GM12878 (cell line): Measurements from ENCODE around the gene SFSWAP. TPM values are rescaled to one million over a fixed set of nuclear protein-coding genes. Genes with fewer than 3 reads are reported as not detected.

Experiments
- ATAC-seq: fragments of 200-7000 bp; cut with Tn5 transposase; 3 replicates; pipeline ENCODE4 v1.9.1; 2020; ENCODE audit warnings: mild to moderate bottlenecking, moderate library complexity
- BruUV-seq: library from RNA; stranded (reverse); fragments of 400-500 nt; replicated peaks from 2 replicates; lab custom pipeline; 2021; lab: Mats Ljungman, UMichigan
- CTCF ChIA-PET: fragments of 300-600 bp; sonication (Branson Sonifier 250); formaldehyde crosslinking; extraction: SDS; loops from one replicate; lab custom pipeline; 2021; ENCODE audit warnings: inconsistent platforms; lab: Yijun Ruan, JAX
- POLR2A ChIA-PET: fragments of 350-600 bp; formaldehyde crosslinking; extraction: SDS; loops from one replicate; lab custom pipeline; 2021; ENCODE audit warnings: inconsistent platforms; lab: Charles Lee
- RAD21 ChIA-PET: fragments of 300-600 bp; sonication (Branson Sonifier 250); formaldehyde crosslinking; loops from one replicate; lab custom pipeline; 2023; ENCODE audit warnings: antibody characterized with exemption; ENCODE audit not compliant: unreplicated experiment; lab: Charles Lee
- SMC1A ChIA-PET: fragments of 300-600 bp; sonication (Branson Sonifier 250); formaldehyde crosslinking; loops from one replicate; lab custom pipeline; 2023; ENCODE audit not compliant: unreplicated experiment, uncharacterized antibody; lab: Charles Lee
- DNase-seq: peaks from one replicate; pipeline ENCODE4 v3.0.0-alpha.2; 2011; ENCODE audit warnings: low read depth, low spot score
- FAIRE-seq: peaks from 3 replicates; lab custom pipeline; 2011; peaks lifted over from hg19 to GRCh38; lab: Jason Lieb, UNC
- H2AFZ ChIP-seq: 2 replicates; pipeline ENCODE4 v1.6.0; 2011; ENCODE audit warnings: low read depth, low read length, control low read depth; ENCODE audit not compliant: control insufficient read depth
- H3K27ac ChIP-seq: 2 replicates; pipeline ENCODE4 v1.5.1; 2011; ENCODE audit warnings: control low read depth; ENCODE audit not compliant: control insufficient read depth, insufficient read depth
- H3K27me3 ChIP-seq, 2 experiments: replicated peaks in 1 of 2; 2 replicates each; pipeline versions ENCODE4 v1.6.0 to v1.6.1; 2011; ENCODE audit warnings: low read length in 1 of 2; ENCODE audit not compliant: control insufficient read depth in 2 of 2, insufficient read depth in 2 of 2
- H3K36me3 ChIP-seq, 2 experiments: 2 replicates each; pipeline ENCODE4 v1.5.1; 2011; ENCODE audit warnings: low read length in 1 of 2; ENCODE audit not compliant: control insufficient read depth in 2 of 2, insufficient read depth in 2 of 2
- H3K4me1 ChIP-seq: 2 replicates; pipeline ENCODE4 v1.6.1; 2011; ENCODE audit warnings: mild to moderate bottlenecking, low read length, moderate library complexity, mixed read lengths; ENCODE audit not compliant: control insufficient read depth, insufficient read depth
- H3K4me2 ChIP-seq: 2 replicates; pipeline ENCODE4 v1.6.0; 2011; ENCODE audit warnings: control low read depth; ENCODE audit not compliant: control insufficient read depth, insufficient read depth
- H3K4me3 ChIP-seq: fragments of 200-600 bp; sonication (generic); 2 replicates; pipeline ENCODE4 v1.5.1; 2016
- H3K79me2 ChIP-seq: 2 replicates; pipeline ENCODE4 v1.6.0; 2011; ENCODE audit warnings: low read length; ENCODE audit not compliant: control insufficient read depth, insufficient read depth
- H3K9ac ChIP-seq: 2 replicates; pipeline ENCODE4 v1.8.0; 2011; ENCODE audit warnings: low read length, control low read depth, mixed read lengths; ENCODE audit not compliant: control insufficient read depth, insufficient read depth
- H3K9me3 ChIP-seq: replicated peaks from 3 replicates; pipeline ENCODE4 v1.5.1; 2011; ENCODE audit warnings: mild to moderate bottlenecking, low read length; ENCODE audit not compliant: control insufficient read depth, insufficient read depth
- H4K20me1 ChIP-seq: 2 replicates; pipeline ENCODE4 v1.6.0; 2011; ENCODE audit not compliant: control insufficient read depth, insufficient read depth
- BCL11A ChIP-seq: IDR thresholded peaks from 2 replicates; pipeline ENCODE4 v1.6.1; 2011; ENCODE audit warnings: low read depth, low read length
- BRCA1 ChIP-seq: IDR thresholded peaks from 2 replicates; pipeline ENCODE4 v1.6.1; 2011; ENCODE audit warnings: low read depth, low read length, improper control_type of control experiment
- CBX5 ChIP-seq: sonication (generic); IDR thresholded peaks from 2 replicates; pipeline ENCODE4 v1.6.1; 2016; ENCODE audit warnings: low read depth, moderate library complexity, mild to moderate bottlenecking, inconsistent platforms
- EED ChIP-seq: sonication (generic); IDR thresholded peaks from 2 replicates; pipeline ENCODE4 v1.6.1; 2016; ENCODE audit warnings: antibody characterized with exemption, low read depth
- FOXK2 ChIP-seq: fragments of 450-650 bp; IDR thresholded peaks from 2 replicates; pipeline ENCODE4 v1.6.1; 2017; ENCODE audit warnings: mild to moderate bottlenecking, moderate library complexity
- GATAD2B ChIP-seq: fragments of 450-650 bp; conservative IDR thresholded peaks from 2 replicates; pipeline ENCODE4 v1.6.1; 2017; ENCODE audit warnings: low read depth, mild to moderate bottlenecking, moderate library complexity
- HDGF ChIP-seq: fragments of 450-650 bp; IDR thresholded peaks from 2 replicates; pipeline ENCODE4 v1.6.1; 2016; ENCODE audit warnings: antibody characterized with exemption
- KAT2A ChIP-seq: conservative IDR thresholded peaks from 2 replicates; pipeline ENCODE4 v1.6.1; 2011; ENCODE audit warnings: low read depth, low read length; ENCODE audit not compliant: control insufficient read depth
- NBN ChIP-seq: fragments of 450-650 bp; IDR thresholded peaks from 2 replicates; pipeline ENCODE4 v1.6.1; 2016
- WGBS: methylation state at CpG from one replicate; pipeline ENCODE4 v1.1.6; 2016; ENCODE audit warnings: low lambda C conversion rate; ENCODE audit not compliant: insufficient replicate concordance, insufficient coverage; ENCODE audit errors: missing lambda C conversion rate; 5-methylcytosine and 5-hydroxymethylcytosine counted together
- in situ Hi-C: fragments of 300-500 bp; cut with MboI; formaldehyde crosslinking; loops from 9 replicates; pipeline ENCODE4 v1.14.3; 2018; ENCODE audit warnings: mixed read lengths
- intact Hi-C: fragments of 100-400 bp; cut with micrococcal nuclease; formaldehyde crosslinking; loops from one replicate; pipeline ENCODE4 v1.14.2; 2022; ENCODE audit not compliant: unreplicated experiment
- polyA plus RNA-seq, 11 experiments: library from polyadenylated mRNA; depleted of rRNA in 4 of 11; unstranded in 6 of 11; stranded (reverse) in 5 of 11; fragments of >200 nt; fragmentation: Nextera tagmentation in 4 of 11; fragmentation: Illumina TruSeq in 1 of 11; extraction: Ambion mirVana in 4 of 11; extraction: Trizol in 1 of 11; gene quantifications; 1 replicate in 1 of 11; 2 replicates in 10 of 11; pipeline versions ENCODE4 v1.2.1 to v1.2.3, GENCODE V29; 2011 to 2016; ENCODE audit warnings: inconsistent platforms in 2 of 11, missing spikeins in 2 of 11, low read depth in 1 of 11
- total RNA-seq, 4 experiments: library from RNA; depleted of rRNA in 3 of 4; stranded (reverse); fragments of >200 nt in 3 of 4; fragmentation: Illumina TruSeq in 1 of 4; extraction: Trizol in 1 of 4; gene quantifications; 2 replicates each; pipeline versions ENCODE4 v1.2.1 to v1.2.3, GENCODE V29; 2013 to 2021
- TF ChIP-seq, protein P1 (sequence below): IDR thresholded peaks from 2 replicates; pipeline ENCODE4 v1.6.1; 2012; ENCODE audit warnings: low read depth, low read length, improper control_type of control experiment
- TF ChIP-seq, protein P2 (sequence below): fragments of 150-350 bp; IDR thresholded peaks from 2 replicates; pipeline ENCODE4 v1.6.1; 2014; ENCODE audit warnings: mild to moderate bottlenecking, low read depth, low read length
- TF ChIP-seq, protein P3 (sequence below): fragments of 450-650 bp; IDR thresholded peaks from 2 replicates; pipeline ENCODE4 v1.6.1; 2017; ENCODE audit warnings: low read depth, mild to moderate bottlenecking, moderate library complexity

Gene SFSWAP
- total and polyA plus RNA-seq, 10 of the 15 experiments (the other 5 are each of a cell fraction or from before 2014, with no cell fraction given) = 1.8 to 48.6 (median 25.0) TPM

DNA sequence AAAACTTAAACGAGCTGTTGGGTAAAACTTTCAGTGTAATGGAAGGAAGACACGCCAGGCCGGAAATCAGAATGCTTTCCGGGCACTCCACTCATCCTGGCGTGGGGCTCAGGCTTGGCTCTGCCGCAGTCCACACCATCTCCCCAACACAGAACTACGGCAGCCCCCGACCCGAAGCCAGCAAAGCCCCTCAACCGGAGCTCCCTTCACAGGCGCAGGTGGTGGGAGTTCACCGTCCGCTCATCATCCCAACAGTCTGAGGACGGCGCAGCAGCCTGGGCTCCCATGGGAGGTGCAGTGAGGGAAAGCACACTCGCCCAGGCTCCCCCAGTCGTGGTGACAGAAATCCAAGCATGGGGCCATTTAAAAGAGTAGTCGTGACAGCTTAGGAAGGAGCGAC lies 106.4 kb downstream of the SFSWAP start:
- Histone ChIP-seq H3K27ac (no peak overlapping the region), H3K4me1 (no peaks in the 10 kb centered on the region), H4K20me1 (no peaks in the 10 kb centered on the region), H3K9ac (no peak overlapping the region), H2AFZ (no peak overlapping the region), H3K9me3 (no peaks in the 10 kb centered on the region; the same call in 2 of the 3 replicates), H3K4me2 (no peak overlapping the region), H3K27me3 (no peaks in the 10 kb centered on the region), H3K4me3 (no peak overlapping the region), H3K36me3 (no peaks in the 10 kb centered on the region), H3K79me2 (no peaks in the 10 kb centered on the region)
- CTCF ChIA-PET = no interaction called here
- in situ Hi-C loops = no loop called here
- ATAC-seq (no peak), FAIRE-seq (no peak), DNase-seq (no peak)
- no TSS peak for BruUV-seq
- POLR2A ChIA-PET = no interaction called here
- SMC1A ChIA-PET = no interaction called here
- RAD21 ChIA-PET = no interaction called here
- WGBS = 84% methylated on average over 18 of the region's 19 CpGs
- intact Hi-C loops = no loop called here
- TF ChIP-seq KAT2A = no peak
- TF ChIP-seq, protein P1, sequence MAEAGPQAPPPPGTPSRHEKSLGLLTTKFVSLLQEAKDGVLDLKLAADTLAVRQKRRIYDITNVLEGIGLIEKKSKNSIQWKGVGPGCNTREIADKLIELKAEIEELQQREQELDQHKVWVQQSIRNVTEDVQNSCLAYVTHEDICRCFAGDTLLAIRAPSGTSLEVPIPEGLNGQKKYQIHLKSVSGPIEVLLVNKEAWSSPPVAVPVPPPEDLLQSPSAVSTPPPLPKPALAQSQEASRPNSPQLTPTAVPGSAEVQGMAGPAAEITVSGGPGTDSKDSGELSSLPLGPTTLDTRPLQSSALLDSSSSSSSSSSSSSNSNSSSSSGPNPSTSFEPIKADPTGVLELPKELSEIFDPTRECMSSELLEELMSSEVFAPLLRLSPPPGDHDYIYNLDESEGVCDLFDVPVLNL = no peak
- TF ChIP-seq HDGF = no peak

DNA sequence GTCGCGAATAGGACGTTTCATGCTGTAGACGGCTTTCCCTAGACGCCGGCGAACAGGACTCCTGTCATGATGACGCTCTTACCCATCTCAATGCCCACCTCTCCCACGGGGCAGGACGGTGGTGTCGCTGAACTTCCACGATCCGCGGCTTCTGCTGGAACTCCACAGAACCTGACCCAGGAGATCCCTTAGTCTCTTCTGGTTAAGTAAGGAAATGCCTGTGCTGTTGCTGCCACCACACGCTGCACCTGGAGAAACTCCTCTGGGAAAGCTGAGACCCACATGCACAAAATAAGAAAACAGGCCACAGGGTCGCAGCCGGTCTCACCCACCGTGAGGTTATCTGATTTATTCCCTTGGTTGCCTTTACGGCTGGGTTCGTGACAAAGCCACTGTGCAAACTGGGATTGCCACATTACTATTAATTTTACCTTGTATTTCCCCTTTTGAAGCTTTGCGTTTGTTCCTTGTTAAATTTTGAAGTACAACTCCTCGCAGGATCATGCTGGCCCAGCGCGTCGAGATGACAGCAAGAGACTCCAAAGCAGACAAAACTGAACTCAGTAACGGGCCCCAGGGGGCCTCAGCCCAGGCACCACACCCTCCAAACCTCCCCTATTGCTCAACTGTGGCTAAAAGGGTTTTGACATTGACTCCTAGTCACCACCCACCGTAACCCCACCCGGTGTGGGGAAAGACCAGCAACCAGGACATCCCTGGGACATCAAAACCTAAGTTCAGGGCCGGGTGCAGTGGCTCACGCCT lies 108.1 kb downstream of the SFSWAP start:
- no peaks in the 10 kb centered on the region for H3K36me3 ChIP-seq
- H3K4me1 ChIP-seq = no peaks in the 10 kb centered on the region
- ChIA-PET CTCF (no interaction called here), POLR2A (no interaction called here), RAD21 (no interaction called here), SMC1A (no interaction called here)
- H4K20me1 ChIP-seq = no peaks in the 10 kb centered on the region
- no peak for ATAC-seq
- intact Hi-C loops = no loop called here
- H3K9ac ChIP-seq = no peak overlapping the region
- DNase-seq = no peak
- no peak for FAIRE-seq
- H3K79me2 ChIP-seq = no peaks in the 10 kb centered on the region
- BruUV-seq = no TSS peak
- H3K27ac ChIP-seq = no peak overlapping the region
- H3K27me3 ChIP-seq = no peaks in the 10 kb centered on the region
- H2AFZ ChIP-seq = no peak overlapping the region
- H3K4me2 ChIP-seq = no peak overlapping the region
- in situ Hi-C loops = no loop called here
- WGBS = 51% methylated on average over 30 of the region's 30 CpGs
- H3K4me3 ChIP-seq = no peak overlapping the region
- H3K9me3 ChIP-seq = no peaks in the 10 kb centered on the region
- TF ChIP-seq BCL11A (no peak), NBN (no peak), CBX5 (no peak), FOXK2 (no peak), BRCA1 (no peak), EED (no peak), GATAD2B (no peak)
- TF ChIP-seq, protein P2, sequence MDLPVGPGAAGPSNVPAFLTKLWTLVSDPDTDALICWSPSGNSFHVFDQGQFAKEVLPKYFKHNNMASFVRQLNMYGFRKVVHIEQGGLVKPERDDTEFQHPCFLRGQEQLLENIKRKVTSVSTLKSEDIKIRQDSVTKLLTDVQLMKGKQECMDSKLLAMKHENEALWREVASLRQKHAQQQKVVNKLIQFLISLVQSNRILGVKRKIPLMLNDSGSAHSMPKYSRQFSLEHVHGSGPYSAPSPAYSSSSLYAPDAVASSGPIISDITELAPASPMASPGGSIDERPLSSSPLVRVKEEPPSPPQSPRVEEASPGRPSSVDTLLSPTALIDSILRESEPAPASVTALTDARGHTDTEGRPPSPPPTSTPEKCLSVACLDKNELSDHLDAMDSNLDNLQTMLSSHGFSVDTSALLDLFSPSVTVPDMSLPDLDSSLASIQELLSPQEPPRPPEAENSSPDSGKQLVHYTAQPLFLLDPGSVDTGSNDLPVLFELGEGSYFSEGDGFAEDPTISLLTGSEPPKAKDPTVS = no peak
- TF ChIP-seq, protein P3, sequence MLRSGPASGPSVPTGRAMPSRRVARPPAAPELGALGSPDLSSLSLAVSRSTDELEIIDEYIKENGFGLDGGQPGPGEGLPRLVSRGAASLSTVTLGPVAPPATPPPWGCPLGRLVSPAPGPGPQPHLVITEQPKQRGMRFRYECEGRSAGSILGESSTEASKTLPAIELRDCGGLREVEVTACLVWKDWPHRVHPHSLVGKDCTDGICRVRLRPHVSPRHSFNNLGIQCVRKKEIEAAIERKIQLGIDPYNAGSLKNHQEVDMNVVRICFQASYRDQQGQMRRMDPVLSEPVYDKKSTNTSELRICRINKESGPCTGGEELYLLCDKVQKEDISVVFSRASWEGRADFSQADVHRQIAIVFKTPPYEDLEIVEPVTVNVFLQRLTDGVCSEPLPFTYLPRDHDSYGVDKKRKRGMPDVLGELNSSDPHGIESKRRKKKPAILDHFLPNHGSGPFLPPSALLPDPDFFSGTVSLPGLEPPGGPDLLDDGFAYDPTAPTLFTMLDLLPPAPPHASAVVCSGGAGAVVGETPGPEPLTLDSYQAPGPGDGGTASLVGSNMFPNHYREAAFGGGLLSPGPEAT = no peak
